ENCODE results near the gene PLPP3. TPM values are rescaled to one million over a fixed set of nuclear protein-coding genes. Genes with fewer than 3 reads are reported as not detected.
A peak's percentile ranks its signal among the peaks of the same experiment; 100 is the strongest.

PLPP3 gene
- total RNA-seq, 1 experiment from 2014 or later, result 26.7 TPM

- Histone ChIP-seq H3K4me2 (ENCODE audit: insufficient read depth, insufficient read length, low read length) (no peak overlapping the region), H3K4me1 (ENCODE audit: insufficient read depth, low read length) (peaks cover 47% of the 10 kb centered on the region), H4K8ac (replicated peaks; ENCODE audit: insufficient read length, low read depth, low read length) (no peak overlapping the region), H2BK5ac (ENCODE audit: insufficient read length, low read length) (no peak overlapping the region), H4K5ac (ENCODE audit: insufficient read length, low read depth, low read length) (no peak overlapping the region), H3K27me3 (ENCODE audit: insufficient read depth, low read length) (no peaks in the 10 kb centered on the region), H3T11ph (ENCODE audit: low read length) (no peak overlapping the region), H3K4ac (ENCODE audit: low read depth, low read length) (no peak overlapping the region), H4K91ac (ENCODE audit: insufficient read length, low read depth, low read length) (peak overlapping the region; percentile 44), H3K23me2 (ENCODE audit: insufficient read length, low read depth, low read length, poor library complexity, severe bottlenecking) (no peaks in the 10 kb centered on the region), H2BK20ac (ENCODE audit: low read depth, low read length, poor library complexity, severe bottlenecking) (no peak overlapping the region), H3K18ac (ENCODE audit: insufficient read length, low read depth, low read length) (no peak overlapping the region), H3K23ac (ENCODE audit: insufficient read length, low read depth, low read length) (no peak overlapping the region), H3K9ac (ENCODE audit: extremely low read depth, insufficient read length, low read length) (no peak overlapping the region), H2BK120ac (ENCODE audit: low read depth, low read length, poor library complexity, severe bottlenecking) (no peak overlapping the region), H2AK5ac (ENCODE audit: insufficient read length, low read length) (peak overlapping the region; percentile 19), H3K56ac (ENCODE audit: insufficient read length, low read depth, low read length) (no peak overlapping the region), H3K79me2 (ENCODE audit: insufficient read depth, low read length) (peaks cover 26% of the 10 kb centered on the region; the same call in 1 of the 2 replicates), H3K79me1 (ENCODE audit: insufficient read depth, low read depth, low read length, poor library complexity, severe bottlenecking) (peaks cover 1% of the 10 kb centered on the region), H3K14ac (ENCODE audit: insufficient read depth, low read length) (no peak overlapping the region), H2BK15ac (ENCODE audit: low read depth, low read length) (no peak overlapping the region), H2BK12ac (ENCODE audit: insufficient read length, low read depth, low read length) (no peak overlapping the region), H4K20me1 (ENCODE audit: control insufficient read depth, insufficient read depth, insufficient read length) (no peaks in the 10 kb centered on the region), H2AFZ (ENCODE audit: low read length) (no peak overlapping the region), H3K9me3 (ENCODE audit: control insufficient read depth, low read depth, low read length) (no peaks in the 10 kb centered on the region), H3K27ac (ENCODE audit: insufficient read length, low read depth, low read length) (no peak overlapping the region)
- no peak for TF ChIP-seq CTCF (conservative IDR thresholded peaks at IDR 0.05)
- H3K36me3 Mint-ChIP-seq (ENCODE audit: insufficient read depth in 1 of 3, low read depth in 3 of 3), result peaks cover 19 to 53% (median 52%) of the 10 kb centered on the region in 3 experiments; a peak in 6 of 7 replicates
- H3K9me3 Mint-ChIP-seq, result no peaks in the 10 kb centered on the region
- peaks cover 34 to 92% of the 10 kb centered on the region in 2 experiments for H3K4me1 Mint-ChIP-seq
- H3K27me3 Mint-ChIP-seq (ENCODE audit: low read depth), result no peaks in the 10 kb centered on the region
- no peak overlapping the region for H3K4me3 Mint-ChIP-seq
- no CpG with 5 or more reads among the region's 1 CpG for WGBS (ENCODE audit: extremely low coverage, insufficient read length, low lambda C conversion rate)
- peak overlapping the region; percentile 95 to 99 (median 98); a peak in 6 of 7 replicates for H3K27ac Mint-ChIP-seq
- DNase-seq, result no peak
These were observed 41.7 kb downstream of the PLPP3 start for GRCh38 chr1:56537660-56538059.

Measured in H9 (cell line).